Activated CD4-positive, alpha-beta memory T cell treated with anti-CD3 and anti-CD28 coated beads for 36 hours (primary cell): ENCODE measurements around the gene CCDC150. TPM values are rescaled to one million over a fixed set of nuclear protein-coding genes. Genes with fewer than 3 reads are reported as not detected.
A peak's percentile ranks its signal among the peaks of the same experiment; 100 is the strongest.

Source experiments
- CTCF ChIA-PET: fragments of 350-600 bp; sonication (Branson Sonifier 250); formaldehyde crosslinking; loops from one replicate; lab custom pipeline; 2021; ENCODE audit warnings: antibody characterized with exemption, inconsistent platforms; lab: Charles Lee
- POLR2A ChIA-PET: fragments of 350-600 bp; sonication (Branson Sonifier 250); formaldehyde crosslinking; loops from one replicate; lab custom pipeline; 2021; ENCODE audit warnings: antibody characterized with exemption; lab: Charles Lee
- DNase-seq: peaks from one replicate; pipeline ENCODE4 v3.0.0-alpha.2; 2020
- H3K27ac Mint-ChIP-seq: one replicate; pipeline ENCODE4 v1.8.0; 2021; ENCODE audit warnings: mixed read lengths
- H3K27me3 Mint-ChIP-seq: one replicate; pipeline ENCODE4 v1.8.0; 2021; ENCODE audit warnings: mixed read lengths
- H3K36me3 Mint-ChIP-seq: one replicate; pipeline ENCODE4 v1.8.0; 2021; ENCODE audit warnings: mixed read lengths
- H3K4me1 Mint-ChIP-seq: one replicate; pipeline ENCODE4 v1.8.0; 2021; ENCODE audit warnings: low read depth, mixed read lengths
- H3K4me3 Mint-ChIP-seq: one replicate; pipeline ENCODE4 v1.8.0; 2021; ENCODE audit warnings: mild to moderate bottlenecking, mixed read lengths
- H3K9me3 Mint-ChIP-seq: one replicate; pipeline ENCODE4 v1.8.0; 2021; ENCODE audit warnings: mixed read lengths
- intact Hi-C: fragments of 100-400 bp; cut with micrococcal nuclease; formaldehyde crosslinking; loops from one replicate; pipeline ENCODE4 v1.15.1; 2023
- total RNA-seq, 2 experiments: library from RNA; stranded (reverse); gene quantifications; one replicate each; pipeline ENCODE4 v1.2.3, GENCODE V29; 2021

CCDC150 gene
- total RNA-seq: 10 to 100 TPM; 13.2 to 13.9 TPM

DNA sequence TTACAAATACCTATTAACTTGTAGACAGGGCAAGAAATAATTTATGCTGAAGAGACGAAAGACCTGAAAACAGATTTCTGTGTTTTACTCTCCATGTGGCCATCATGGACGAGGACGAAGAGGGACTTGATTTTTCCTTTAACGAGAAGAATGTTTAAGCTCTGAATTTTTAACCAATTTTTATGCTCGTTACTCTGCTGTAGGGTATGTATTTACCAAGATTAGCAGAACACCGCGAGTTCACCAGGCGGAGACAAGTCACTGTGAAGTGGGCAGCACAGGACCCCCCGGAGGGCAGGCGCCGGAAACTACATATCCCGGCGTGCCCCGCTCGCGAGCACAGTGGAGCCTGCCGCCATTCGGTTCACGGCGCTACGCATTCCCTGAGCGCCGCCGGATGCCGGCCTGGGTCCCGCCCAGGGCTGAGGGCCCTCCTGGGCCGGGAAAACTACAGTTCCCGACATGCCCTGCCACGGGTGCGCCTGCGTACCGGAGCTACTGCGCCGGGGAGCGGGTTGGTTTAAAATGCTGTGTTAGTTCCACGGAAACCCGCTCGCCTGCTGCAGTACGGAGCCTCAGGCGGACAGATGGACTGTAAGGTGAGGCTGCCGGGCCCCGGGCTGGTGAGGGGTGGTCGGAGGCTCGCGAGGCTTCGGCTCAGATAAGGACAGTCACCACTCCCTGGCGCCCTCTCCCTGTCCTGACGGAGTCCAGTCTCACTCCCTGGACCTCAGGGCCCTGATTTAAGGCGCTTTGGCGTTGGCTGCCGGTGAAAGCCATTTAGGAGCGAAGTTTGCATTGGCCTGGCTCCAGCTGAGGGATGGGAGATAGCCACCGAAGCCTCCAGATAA lies at the start of gene CCDC150:
Gene CCDC150 (plus strand): TSS at position 536 of the 851 bp plus-strand sequence. CDS start 52 bp downstream, at position 588.
- Mint-ChIP-seq H3K9me3 (no peaks in the 10 kb centered on the region), H3K4me1 (peaks cover 15% of the 10 kb centered on the region), H3K36me3 (no peaks in the 10 kb centered on the region), H3K27ac (peak within 1 kb of the TSS; percentile 62), H3K4me3 (peak within 1 kb of the TSS; percentile 90), H3K27me3 (no peaks in the 10 kb centered on the region)
- peak; percentile 97 for DNase-seq
- ChIA-PET CTCF (interaction anchor here (1.0 to 1.4 kb wide), 2 partner anchors 12 to 571 kb away, joined by 3 read pairs; partner anchors contain the start of gene DNAH7), POLR2A (no interaction called here)
- intact Hi-C loops: loop anchor here (1.0 to 5.0 kb wide), 7 partner anchors 47 to 1068 kb away; partner anchors contain the start of genes COQ10B, DNAH7, GTF3C3 and HECW2

DNA sequence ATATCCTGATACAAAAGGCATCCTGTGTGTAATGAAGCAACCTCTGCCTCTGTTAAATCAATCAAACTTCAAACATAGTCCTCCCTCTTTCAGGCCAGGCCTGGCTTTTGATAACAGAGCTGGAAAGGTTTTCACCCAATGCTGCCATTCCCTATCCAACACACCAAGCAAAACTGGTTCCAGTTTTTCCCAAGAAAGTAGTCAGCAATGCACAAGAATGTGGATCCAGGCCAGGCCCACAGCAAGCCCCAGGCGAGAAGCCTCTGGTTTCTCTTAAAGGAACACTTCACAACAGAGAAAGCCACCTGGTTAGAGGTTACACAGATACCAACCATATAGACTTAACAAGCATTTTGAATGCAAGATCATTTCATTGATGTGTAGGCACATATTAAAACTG lies 49.2 kb upstream of the CCDC150 start:
- ChIA-PET POLR2A (no interaction called here), CTCF (no interaction called here)
- DNase-seq: no peak
- Mint-ChIP-seq H3K36me3 (no peaks in the 10 kb centered on the region), H3K9me3 (peaks cover 14% of the 10 kb centered on the region), H3K27me3 (peaks cover 53% of the 10 kb centered on the region), H3K4me3 (no peak overlapping the region), H3K4me1 (peaks cover 10% of the 10 kb centered on the region), H3K27ac (no peak overlapping the region)
- intact Hi-C loops: no loop called here

DNA sequence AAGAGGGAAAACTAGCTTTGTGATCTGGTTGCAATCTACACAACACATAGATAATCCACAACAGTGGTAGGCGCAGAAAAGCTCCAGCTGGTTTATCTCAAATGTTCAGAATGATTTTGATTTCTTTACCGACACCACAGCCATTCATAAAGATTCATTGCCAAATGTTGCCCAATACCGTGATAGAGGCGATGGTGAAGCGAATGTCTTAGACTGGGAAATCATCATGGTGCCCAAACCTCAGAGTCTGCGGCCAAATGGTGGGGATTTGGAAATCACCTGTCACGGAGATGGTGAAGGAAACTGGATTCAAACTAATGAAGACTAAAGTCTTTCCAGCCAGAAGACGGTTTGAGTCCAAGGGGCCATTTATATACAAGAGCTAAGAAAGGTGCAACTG lies 48.5 kb upstream of the CCDC150 start:
- peaks cover 10% of the 10 kb centered on the region for H3K4me1 Mint-ChIP-seq
- H3K27ac Mint-ChIP-seq: no peak overlapping the region
- H3K4me3 Mint-ChIP-seq: no peak overlapping the region
- peaks cover 9% of the 10 kb centered on the region for H3K9me3 Mint-ChIP-seq
- peaks cover 59% of the 10 kb centered on the region for H3K27me3 Mint-ChIP-seq
- intact Hi-C loops: no loop called here
- ChIA-PET POLR2A (no interaction called here), CTCF (no interaction called here)
- no peaks in the 10 kb centered on the region for H3K36me3 Mint-ChIP-seq
- no peak for DNase-seq

DNA sequence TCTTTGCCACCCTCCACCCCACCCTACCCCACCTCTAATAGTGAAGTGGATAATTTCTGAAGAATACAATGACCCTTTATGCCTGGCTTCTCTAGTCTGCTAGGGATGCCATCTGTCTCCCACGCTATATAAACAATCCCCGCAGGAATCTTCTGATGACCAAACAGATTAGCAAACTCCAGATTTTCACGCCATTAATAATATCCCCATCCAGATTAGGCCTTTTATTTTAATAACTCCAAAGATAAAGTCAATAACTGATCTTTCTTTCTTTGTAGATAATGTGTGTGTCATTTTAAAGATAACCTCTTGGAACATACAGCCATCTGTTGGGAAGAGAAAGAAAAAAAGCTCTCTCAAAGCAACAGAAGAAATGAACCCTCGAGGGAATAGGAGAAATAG lies 47.9 kb upstream of the CCDC150 start:
- H3K9me3 Mint-ChIP-seq: peaks cover 3% of the 10 kb centered on the region
- POLR2A ChIA-PET: no interaction called here
- no peak overlapping the region for H3K4me3 Mint-ChIP-seq
- peaks cover 10% of the 10 kb centered on the region for H3K4me1 Mint-ChIP-seq
- peaks cover 62% of the 10 kb centered on the region for H3K27me3 Mint-ChIP-seq
- intact Hi-C loops: loop anchor here (2.0 kb wide), 1 partner anchor 47 kb away; the partner anchor contains the start of gene CCDC150
- CTCF ChIA-PET: interaction anchor here (1.6 kb wide), 1 partner anchor 513 kb away, joined by 3 read pairs; no protein-coding TSS in a partner anchor
- H3K36me3 Mint-ChIP-seq: no peaks in the 10 kb centered on the region
- DNase-seq: no peak
- H3K27ac Mint-ChIP-seq: no peak overlapping the region

DNA sequence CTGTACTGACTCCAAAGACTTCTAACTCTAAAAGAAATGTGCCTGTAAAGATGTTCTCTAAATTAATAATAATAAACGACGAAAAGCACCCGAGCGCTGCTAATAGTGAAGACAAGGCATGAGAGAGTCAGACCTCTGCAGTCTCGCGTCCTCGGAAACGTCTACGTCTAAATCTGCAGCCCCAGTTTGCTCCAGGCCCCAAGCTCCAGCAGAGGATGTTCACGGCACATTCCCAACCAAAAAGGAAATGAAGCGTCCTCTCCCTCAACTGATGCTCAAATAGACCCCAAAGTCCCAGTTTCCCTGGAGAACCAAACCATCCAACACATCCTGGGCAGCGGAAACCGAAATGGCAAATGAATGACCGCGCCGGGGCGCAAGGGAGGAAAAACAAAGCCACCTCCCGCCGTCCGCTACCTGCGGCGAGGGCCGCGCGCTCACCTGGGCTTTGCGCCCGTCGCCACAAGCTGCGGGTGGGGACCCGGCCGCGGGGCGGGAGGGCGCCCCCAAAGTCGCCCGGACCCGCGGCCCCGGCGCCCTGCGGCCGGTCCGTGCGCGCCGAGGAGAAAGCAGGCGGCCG lies 47.1 kb upstream of the CCDC150 start:
- Mint-ChIP-seq H3K36me3 (no peaks in the 10 kb centered on the region), H3K4me3 (peak overlapping the region; percentile 68), H3K9me3 (no peaks in the 10 kb centered on the region), H3K4me1 (peaks cover 10% of the 10 kb centered on the region), H3K27ac (no peak overlapping the region), H3K27me3 (peaks cover 62% of the 10 kb centered on the region)
- ChIA-PET POLR2A (no interaction called here), CTCF (interaction anchor here (1.2 to 1.6 kb wide), 2 partner anchors 316 to 514 kb away, joined by 3 read pairs; no protein-coding TSS in a partner anchor)
- DNase-seq: no peak
- intact Hi-C loops: loop anchor here (2.0 kb wide), 1 partner anchor 46 kb away; the partner anchor contains the start of gene CCDC150

DNA sequence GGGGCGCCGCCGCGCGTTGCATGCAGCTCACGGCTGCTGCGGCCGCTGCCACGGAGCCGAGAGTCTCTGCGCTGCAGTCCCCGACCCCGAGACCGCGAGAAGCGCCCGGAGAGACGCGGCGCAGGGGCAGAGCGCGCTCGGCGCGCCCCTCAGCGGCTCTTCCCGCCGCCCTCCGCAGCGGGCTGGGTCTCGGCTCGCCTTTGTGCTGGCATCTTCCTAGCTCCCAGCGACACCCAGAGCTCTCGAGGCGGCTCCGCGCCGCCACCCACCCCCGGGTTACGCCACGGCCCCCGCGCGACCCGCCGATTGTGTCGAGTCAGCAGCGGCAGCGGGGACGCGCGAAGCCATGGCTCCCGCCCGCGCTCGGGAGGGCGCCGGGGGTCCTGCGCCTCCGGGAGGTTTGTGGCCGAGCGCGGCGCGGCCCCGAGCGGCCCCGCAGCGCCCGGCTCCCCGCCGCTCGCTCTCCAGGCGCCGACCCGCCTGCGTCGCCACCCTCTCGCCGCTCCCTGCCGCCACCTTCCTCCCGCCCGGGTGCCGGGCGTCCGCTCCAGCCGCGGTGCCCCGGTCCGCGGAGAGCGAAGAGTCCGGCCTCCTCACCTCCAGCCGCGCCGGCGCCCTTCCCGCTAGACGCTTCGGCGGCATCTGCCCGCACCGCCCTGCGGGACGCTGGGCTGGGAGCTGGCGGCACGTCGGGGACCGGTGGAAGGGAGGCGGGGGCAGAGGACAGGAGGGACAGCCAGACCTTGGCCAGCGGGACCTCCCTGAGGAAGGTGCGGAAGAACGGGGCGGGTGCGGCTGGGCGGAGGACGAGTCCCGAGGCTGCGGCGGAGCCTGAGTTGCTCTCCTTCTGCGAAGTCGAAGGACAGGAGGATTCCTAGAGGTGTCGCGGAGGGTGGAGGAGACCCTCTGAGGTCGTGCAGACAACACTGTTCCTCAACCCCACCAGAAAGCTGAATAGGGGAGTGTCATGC lies 46.3 kb upstream of the CCDC150 start, which contains the start of gene HECW2:
Gene HECW2 (minus strand): TSS at position 644 of the 971 bp plus-strand sequence.
- H3K27me3 Mint-ChIP-seq: peaks cover 60% of the 10 kb centered on the region
- no peaks in the 10 kb centered on the region for H3K36me3 Mint-ChIP-seq
- peak within 1 kb of the TSS; percentile 68 for H3K4me3 Mint-ChIP-seq
- ChIA-PET POLR2A (interaction anchor here (0.5 kb wide), 1 partner anchor 262 kb away, joined by 3 read pairs; no protein-coding TSS in a partner anchor), CTCF (interaction anchor here (1.2 to 1.6 kb wide), 2 partner anchors 317 to 515 kb away, joined by 3 read pairs; no protein-coding TSS in a partner anchor)
- H3K4me1 Mint-ChIP-seq: peaks cover 10% of the 10 kb centered on the region
- no peak within 1 kb of the TSS for H3K27ac Mint-ChIP-seq
- no peaks in the 10 kb centered on the region for H3K9me3 Mint-ChIP-seq
- intact Hi-C loops: loop anchor here (2.0 kb wide), 1 partner anchor 46 kb away; the partner anchor contains the start of gene CCDC150
- DNase-seq: peak; percentile 20

DNA sequence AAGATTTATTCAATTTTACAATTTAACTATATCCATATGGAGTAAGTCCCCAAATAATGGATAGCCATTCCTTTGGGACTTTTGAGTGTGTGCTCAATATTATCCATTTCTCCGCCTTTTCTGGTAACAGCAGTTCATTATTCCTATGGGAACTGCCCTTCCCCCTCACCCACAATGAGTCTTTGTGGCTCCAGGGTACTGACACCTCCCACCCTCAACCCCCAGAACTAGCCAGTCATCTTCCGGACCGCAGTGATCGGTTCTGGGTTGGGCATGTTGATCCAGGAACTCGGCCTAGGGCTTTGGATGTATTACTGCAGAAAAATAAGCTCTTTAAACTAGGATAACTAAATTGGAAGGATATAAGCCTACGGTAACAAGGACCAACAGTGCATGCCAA lies 45.4 kb upstream of the CCDC150 start:
- CTCF ChIA-PET: no interaction called here
- Mint-ChIP-seq H3K36me3 (no peaks in the 10 kb centered on the region), H3K27me3 (peaks cover 54% of the 10 kb centered on the region), H3K4me3 (no peak overlapping the region), H3K9me3 (no peaks in the 10 kb centered on the region), H3K27ac (no peak overlapping the region), H3K4me1 (peaks cover 10% of the 10 kb centered on the region)
- intact Hi-C loops: no loop called here
- no peak for DNase-seq
- POLR2A ChIA-PET: interaction anchor here (0.5 kb wide), 1 partner anchor 263 kb away, joined by 3 read pairs; no protein-coding TSS in a partner anchor

DNA sequence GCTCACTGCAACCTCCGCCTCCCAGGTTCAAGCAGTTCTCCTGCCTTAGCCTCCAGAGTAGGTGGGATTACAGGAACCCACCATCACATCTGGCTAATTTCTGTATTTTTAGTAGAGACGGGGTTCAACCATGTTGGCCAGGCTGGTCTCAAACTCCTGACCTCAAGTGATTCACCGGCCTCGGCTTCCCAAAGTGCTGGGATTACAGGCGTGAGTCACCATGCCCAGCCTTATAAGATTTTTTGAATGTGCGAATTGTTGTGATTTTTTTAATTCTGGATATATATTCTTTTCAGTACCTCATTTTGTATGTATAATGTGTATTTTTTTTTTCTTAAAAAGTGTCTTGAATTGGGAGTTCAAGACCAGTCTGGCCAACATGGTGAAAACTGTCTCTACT lies 42.0 kb upstream of the CCDC150 start:
- DNase-seq: no peak
- Mint-ChIP-seq H3K4me3 (no peak overlapping the region), H3K27me3 (peaks cover 29% of the 10 kb centered on the region), H3K4me1 (peaks cover 4% of the 10 kb centered on the region), H3K36me3 (no peaks in the 10 kb centered on the region), H3K9me3 (no peaks in the 10 kb centered on the region), H3K27ac (no peak overlapping the region)
- ChIA-PET POLR2A (no interaction called here), CTCF (no interaction called here)
- intact Hi-C loops: no loop called here

DNA sequence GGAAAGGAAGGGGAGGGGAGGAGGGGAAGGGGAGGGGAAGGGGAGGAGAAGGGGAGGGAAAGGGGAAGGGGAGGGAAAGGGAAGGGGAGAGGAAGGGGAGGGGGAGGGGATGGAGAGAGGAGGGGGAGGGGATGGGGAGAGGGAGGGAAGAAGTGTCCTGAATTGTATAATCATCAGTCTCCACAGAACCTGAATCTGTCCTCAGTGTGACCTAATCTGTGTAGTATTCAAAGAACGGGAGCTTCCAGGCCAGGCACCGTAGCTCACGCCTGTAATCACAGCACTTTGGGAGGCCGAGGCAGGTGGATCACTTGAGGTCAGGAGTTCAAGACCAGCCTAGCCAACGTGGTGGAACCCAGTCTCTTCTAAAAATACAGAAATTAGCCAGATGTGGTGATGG lies 41.1 kb upstream of the CCDC150 start:
- POLR2A ChIA-PET: no interaction called here
- DNase-seq: no peak
- Mint-ChIP-seq H3K27me3 (peaks cover 29% of the 10 kb centered on the region), H3K9me3 (no peaks in the 10 kb centered on the region), H3K27ac (no peak overlapping the region), H3K4me3 (no peak overlapping the region), H3K36me3 (no peaks in the 10 kb centered on the region), H3K4me1 (peaks cover 3% of the 10 kb centered on the region)
- intact Hi-C loops: no loop called here
- CTCF ChIA-PET: no interaction called here

DNA sequence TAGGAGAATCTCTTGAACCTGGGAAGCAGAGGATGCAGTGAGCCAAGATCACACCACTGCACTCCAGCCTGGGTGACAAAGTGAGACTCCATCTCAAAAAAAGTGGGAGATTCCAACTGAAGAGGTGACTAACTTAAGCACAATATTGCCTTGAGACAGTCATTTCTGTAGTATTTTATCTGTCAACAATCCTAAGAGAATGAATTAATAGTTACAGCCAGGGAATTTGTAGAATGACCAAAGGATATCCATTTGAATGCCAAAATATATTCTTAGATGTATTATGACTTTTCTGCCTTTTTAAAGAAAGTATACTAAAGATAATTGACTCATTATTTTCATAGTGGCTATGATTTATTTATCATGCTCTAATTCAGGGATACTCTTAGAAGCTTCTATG lies 40.7 kb upstream of the CCDC150 start:
- Mint-ChIP-seq H3K4me3 (no peak overlapping the region), H3K4me1 (no peaks in the 10 kb centered on the region), H3K36me3 (no peaks in the 10 kb centered on the region), H3K27me3 (peaks cover 25% of the 10 kb centered on the region), H3K9me3 (no peaks in the 10 kb centered on the region), H3K27ac (no peak overlapping the region)
- ChIA-PET CTCF (no interaction called here), POLR2A (no interaction called here)
- intact Hi-C loops: no loop called here
- DNase-seq: no peak
